GM23338 (cell line): ENCODE results near the gene JAM3. TPM values are rescaled to one million over a fixed set of nuclear protein-coding genes. Genes with fewer than 3 reads are reported as not detected.

Experiments
- ATAC-seq: fragments of 200-7000 bp; cut with Tn5 transposase; 3 replicates; pipeline ENCODE4 v1.9.1; 2020
- DNase-seq: peaks from one replicate; pipeline ENCODE4 v3.0.0-alpha.2; 2015; ENCODE audit warnings: low spot score
- H2AFZ ChIP-seq: fragments of 200-600 bp; sonication (generic); 2 replicates; pipeline ENCODE4 v1.8.0; 2016; ENCODE audit warnings: antibody characterized with exemption, mild to moderate bottlenecking, moderate library complexity
- H3F3A ChIP-seq: fragments of 200-600 bp; sonication (generic); replicated peaks from 2 replicates; pipeline ENCODE4 v1.8.0; 2017; ENCODE audit warnings: antibody characterized with exemption, mixed run types, low read depth
- H3K27ac ChIP-seq: fragments of 200-600 bp; sonication (generic); 2 replicates; pipeline ENCODE4 v1.6.1; 2016; ENCODE audit warnings: low read depth
- H3K27me3 ChIP-seq: fragments of 200-600 bp; sonication (generic); 2 replicates; pipeline ENCODE4 v1.8.0; 2016; ENCODE audit warnings: mild to moderate bottlenecking, mixed run types, moderate library complexity; ENCODE audit not compliant: insufficient read depth
- H3K36me3 ChIP-seq: fragments of 200-600 bp; sonication (generic); 2 replicates; pipeline ENCODE4 v1.8.0; 2016; ENCODE audit warnings: mild to moderate bottlenecking; ENCODE audit not compliant: insufficient read depth
- H3K4me1 ChIP-seq: fragments of 200-600 bp; sonication (generic); 2 replicates; pipeline ENCODE4 v1.8.0; 2016; ENCODE audit warnings: mild to moderate bottlenecking, moderate library complexity; ENCODE audit not compliant: insufficient read depth
- H3K4me2 ChIP-seq: fragments of 200-600 bp; sonication (generic); 2 replicates; pipeline ENCODE4 v1.7.1; 2017; ENCODE audit warnings: mixed run types
- H3K4me3 ChIP-seq: fragments of 200-600 bp; sonication (generic); 2 replicates; pipeline ENCODE4 v1.6.1; 2016; ENCODE audit warnings: mixed run types
- H3K79me2 ChIP-seq: fragments of 200-600 bp; sonication (generic); replicated peaks from 2 replicates; pipeline ENCODE4 v1.8.0; 2017; ENCODE audit warnings: mild to moderate bottlenecking; ENCODE audit not compliant: insufficient read depth
- H3K9me2 ChIP-seq: fragments of 200-600 bp; sonication (generic); 2 replicates; pipeline ENCODE4 v1.8.0; 2017; ENCODE audit not compliant: insufficient read depth
- H4K20me1 ChIP-seq: fragments of 200-600 bp; sonication (generic); replicated peaks from 2 replicates; pipeline ENCODE4 v1.8.0; 2017; ENCODE audit warnings: mild to moderate bottlenecking; ENCODE audit not compliant: insufficient read depth
- H3K27ac Mint-ChIP-seq: 2 replicates; pipeline ENCODE4 v1.8.0; 2020; ENCODE audit warnings: inconsistent platforms, mild to moderate bottlenecking, moderate library complexity, mixed read lengths
- H3K27me3 Mint-ChIP-seq: 3 replicates; pipeline ENCODE4 v1.8.0; 2022; ENCODE audit warnings: low read depth, mild to moderate bottlenecking, moderate library complexity, mixed read lengths, inconsistent platforms; ENCODE audit not compliant: insufficient read depth, poor library complexity
- H3K36me3 Mint-ChIP-seq: 3 replicates; pipeline ENCODE4 v1.8.0; 2021; ENCODE audit warnings: low read depth, mild to moderate bottlenecking, inconsistent platforms, moderate library complexity, mixed read lengths
- H3K4me1 Mint-ChIP-seq: 3 replicates; pipeline ENCODE4 v1.8.0; 2020; ENCODE audit warnings: mild to moderate bottlenecking, inconsistent platforms, mixed read lengths
- H3K4me3 Mint-ChIP-seq: 3 replicates; pipeline ENCODE4 v1.8.0; 2021; ENCODE audit warnings: moderate library complexity, mild to moderate bottlenecking, inconsistent platforms, mixed read lengths
- H3K9me3 Mint-ChIP-seq: 3 replicates; pipeline ENCODE4 v1.8.0; 2020; ENCODE audit warnings: moderate library complexity, mild to moderate bottlenecking, inconsistent platforms, mixed read lengths
- CREB1 ChIP-seq: fragments of 250-450 bp; sonication (Bioruptor Pico); IDR thresholded peaks from 2 replicates; pipeline ENCODE4 v1.5.0; 2020; ENCODE audit warnings: low read depth, mild to moderate bottlenecking, moderate library complexity
- CTCF ChIP-seq, 2 experiments: fragments of 200-600 bp in 1 of 2; sonication (generic) in 1 of 2; conservative IDR thresholded peaks; 2 replicates each; pipeline versions ENCODE4 v1.5.1 to v1.6.1; 2016 to 2017; ENCODE audit warnings: antibody characterized with exemption in 2 of 2, low read depth in 2 of 2, mild to moderate bottlenecking in 2 of 2, moderate library complexity in 1 of 2
- ETS1 ChIP-seq: IDR thresholded peaks from 2 replicates; pipeline ENCODE4 v1.6.1; 2016; ENCODE audit warnings: antibody characterized with exemption
- EZH2 ChIP-seq: fragments of 200-600 bp; sonication (generic); IDR thresholded peaks from one replicate; pipeline ENCODE4 v1.8.0; 2017; ENCODE audit warnings: antibody characterized with exemption, mild to moderate bottlenecking, low read depth; ENCODE audit not compliant: unreplicated experiment
- EZH2phosphoT487 ChIP-seq: fragments of 200-600 bp; sonication (generic); IDR thresholded peaks from one replicate; pipeline ENCODE4 v1.8.1; 2018; ENCODE audit warnings: antibody characterized with exemption; ENCODE audit not compliant: unreplicated experiment
- JUNB ChIP-seq: IDR thresholded peaks from one replicate; pipeline ENCODE4 v1.6.1; 2016; ENCODE audit warnings: antibody characterized with exemption; ENCODE audit not compliant: unreplicated experiment
- NANOG ChIP-seq: IDR thresholded peaks from 2 replicates; pipeline ENCODE4 v1.6.1; 2016; ENCODE audit warnings: antibody characterized with exemption, borderline replicate concordance
- POLR2AphosphoS5 ChIP-seq: IDR thresholded peaks from 2 replicates; pipeline ENCODE4 v1.6.1; 2016; ENCODE audit warnings: antibody characterized with exemption, low read depth
- REST ChIP-seq: IDR thresholded peaks from one replicate; pipeline ENCODE4 v1.6.1; 2018; ENCODE audit warnings: antibody characterized with exemption; ENCODE audit not compliant: unreplicated experiment
- STAT1 ChIP-seq: IDR thresholded peaks from one replicate; pipeline ENCODE4 v1.6.1; 2016; ENCODE audit warnings: antibody characterized with exemption; ENCODE audit not compliant: unreplicated experiment
- ZNF114 ChIP-seq: fragments of 250-450 bp; sonication (Bioruptor Pico); IDR thresholded peaks from 2 replicates; pipeline ENCODE4 v1.5.0; 2020; ENCODE audit warnings: mild to moderate bottlenecking, moderate library complexity
- ZNF331 ChIP-seq: fragments of 250-450 bp; sonication (Bioruptor Pico); IDR thresholded peaks from 2 replicates; pipeline ENCODE4 v1.5.0; 2020; ENCODE audit warnings: low read depth, mild to moderate bottlenecking, moderate library complexity
- ZNF462 ChIP-seq: fragments of 250-450 bp; sonication (Bioruptor Pico); IDR thresholded peaks from 2 replicates; pipeline ENCODE4 v1.5.0; 2020; ENCODE audit warnings: mild to moderate bottlenecking, moderate library complexity
- polyA plus RNA-seq: library from polyadenylated mRNA; unstranded; fragments of >200 nt; fragmentation: Nextera tagmentation; extraction: Ambion mirVana; gene quantifications from 2 replicates; pipeline ENCODE4 v1.2.1, GENCODE V29; 2016
- total RNA-seq: library from RNA; depleted of rRNA; stranded (reverse); fragments of >200 nt; shearing (Covaris generic); gene quantifications from 2 replicates; pipeline ENCODE4 v1.2.3, GENCODE V29; 2014

The JAM3 gene
- total and polyA plus RNA-seq, 2 experiments from 2014 or later: 14.1 to 41.5 TPM

- no peak overlapping the region for H3K27ac Mint-ChIP-seq
- no peak overlapping the region for H3K27ac ChIP-seq
Measured at GRCh38 chr11:134066943-134067885, 1.7 kb upstream of the JAM3 start.

More at GRCh38 chr11:134066943-134067885, 1.7 kb upstream of the JAM3 start:
- no peak for TF ChIP-seq STAT1
- no peak for TF ChIP-seq ZNF462 (CRISPR knock-in tag)
- TF ChIP-seq EZH2: no peak
- TF ChIP-seq NANOG: no peak
- no peak for TF ChIP-seq REST
- TF ChIP-seq JUNB: no peak
- no peak for TF ChIP-seq CTCF (conservative IDR thresholded peaks at IDR 0.05; ENCODE audit: low read depth in 2 of 2)
- no peak for TF ChIP-seq POLR2AphosphoS5
- no peak for TF ChIP-seq ZNF114 (CRISPR knock-in tag)
- TF ChIP-seq CREB1: no peak
- TF ChIP-seq EZH2phosphoT487: no peak
- TF ChIP-seq ETS1: no peak
- TF ChIP-seq ZNF331 (CRISPR knock-in tag): no peak
- Histone ChIP-seq H3K79me2 (peaks cover 22% of the 10 kb centered on the region), H3K9me2 (no peaks in the 10 kb centered on the region), H3K27me3 (peaks cover 13% of the 10 kb centered on the region; the same call in 1 of the 2 replicates), H3K4me1 (peaks cover 16% of the 10 kb centered on the region; the same call in 1 of the 2 replicates), H4K20me1 (no peaks in the 10 kb centered on the region), H3K4me2 (no peak overlapping the region), H3F3A (no peaks in the 10 kb centered on the region), H3K36me3 (no peaks in the 10 kb centered on the region), H2AFZ (no peak overlapping the region), H3K4me3 (no peak overlapping the region)
- ATAC-seq (no peak), DNase-seq (no peak)
- peaks cover 12% of the 10 kb centered on the region for H3K27me3 Mint-ChIP-seq
- H3K4me3 Mint-ChIP-seq: no peak overlapping the region
- H3K4me1 Mint-ChIP-seq: peaks cover 29% of the 10 kb centered on the region
- H3K36me3 Mint-ChIP-seq: no peaks in the 10 kb centered on the region
- no peaks in the 10 kb centered on the region; the same call in 2 of the 3 replicates for H3K9me3 Mint-ChIP-seq
